GM21723 (cell line): ENCODE measurements around the gene CABLES1.
"Not testable (repeated sequence)": the region's sequence is repeated elsewhere in the genome, so short reads cannot be mapped to it uniquely, and the experiment has no call there.

Source experiments
- ATAC-seq: cut with Tn5 transposase; IDR thresholded peaks from one replicate; pipeline ENCODE4 v1.9.1; 2021; ENCODE audit warnings: mild to moderate bottlenecking, moderate library complexity; ENCODE audit not compliant: unreplicated experiment

Gene CABLES1

DNA sequence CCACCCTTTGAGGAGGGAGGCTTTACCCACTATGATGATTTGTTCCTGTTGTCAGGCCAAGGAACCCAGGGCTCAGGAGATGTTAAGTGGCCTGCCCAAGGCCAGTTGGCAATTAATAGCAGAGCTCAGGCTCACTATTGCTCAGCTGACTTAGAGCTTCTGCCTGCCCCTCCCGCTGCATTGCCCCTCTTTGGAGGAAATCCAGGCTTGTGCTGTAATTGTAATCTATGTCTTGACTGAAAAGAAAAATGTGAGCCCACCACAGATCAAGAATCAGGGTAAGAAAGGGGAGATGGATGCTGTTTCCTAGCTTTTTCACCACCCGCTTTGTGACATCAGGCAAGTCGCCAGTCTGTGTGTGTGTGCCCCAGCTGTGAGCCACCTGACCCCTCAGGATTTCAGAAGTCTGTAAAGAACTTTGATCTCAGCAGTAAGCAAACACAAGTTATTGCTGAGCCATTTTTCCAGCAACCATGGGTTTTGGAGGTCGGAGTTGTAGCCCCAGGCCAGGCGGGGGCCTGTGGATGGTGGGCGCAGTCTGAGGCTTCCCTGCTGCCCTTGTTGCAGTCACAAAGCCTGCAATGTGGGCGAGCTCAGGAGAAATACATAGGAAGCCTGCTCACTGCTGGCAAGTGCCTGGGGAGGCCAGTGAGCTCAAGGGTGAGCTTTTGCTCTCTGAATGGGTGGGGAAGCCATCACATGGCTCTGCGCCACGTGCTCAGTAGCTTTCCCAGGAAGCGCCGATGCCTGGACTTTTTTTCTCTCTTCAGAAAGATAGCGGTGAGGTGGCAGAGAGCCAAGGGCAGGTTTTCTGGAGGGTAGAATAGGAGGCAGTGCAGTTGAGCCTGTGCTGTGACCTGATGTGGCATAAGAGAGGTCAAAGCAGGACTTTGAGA lies 6.1 kb downstream of the CABLES1 start:
- no peak for ATAC-seq

- no peak for ATAC-seq
These were observed 7.1 kb downstream of the CABLES1 start for GRCh38 chr18:23142251-23142929.

DNA sequence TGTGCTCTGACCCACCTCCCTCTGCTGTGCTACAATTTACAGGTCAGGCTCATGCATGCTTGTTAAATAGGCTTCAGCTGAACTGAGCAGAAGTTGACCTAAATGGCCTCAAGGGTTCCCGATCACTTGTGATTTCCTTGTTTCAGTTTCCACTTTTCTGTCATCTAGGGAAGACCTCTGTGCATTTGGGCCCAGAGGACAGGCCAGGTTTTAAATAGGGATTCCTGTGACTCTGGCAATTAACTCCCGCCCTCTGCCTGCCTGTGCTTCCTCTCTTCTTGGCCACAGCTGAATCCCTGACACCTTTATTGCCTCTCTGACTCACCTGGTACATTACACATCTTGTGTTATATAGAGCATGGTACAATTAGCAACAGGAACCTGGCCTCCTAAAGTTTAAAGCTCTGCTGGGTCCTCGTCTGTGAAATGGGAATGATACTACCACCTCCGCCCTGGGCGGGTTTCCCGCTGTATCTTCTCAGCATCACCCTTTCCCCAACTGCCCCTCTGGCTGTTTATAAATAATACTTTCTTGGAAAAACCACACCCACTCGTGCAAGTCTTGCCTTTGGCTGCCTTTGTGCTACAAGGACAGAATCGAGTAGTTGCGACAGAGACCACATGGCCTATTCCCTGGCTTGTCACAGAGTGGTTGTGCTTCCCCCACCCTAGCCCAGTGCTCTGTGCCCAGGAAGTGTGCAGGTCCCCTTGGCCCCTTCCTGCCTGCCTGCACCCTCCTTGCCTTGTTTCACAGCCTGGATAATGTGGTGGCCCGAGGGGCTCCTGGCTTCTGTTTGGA lies 7.9 kb downstream of the CABLES1 start:
- ATAC-seq = no peak

DNA sequence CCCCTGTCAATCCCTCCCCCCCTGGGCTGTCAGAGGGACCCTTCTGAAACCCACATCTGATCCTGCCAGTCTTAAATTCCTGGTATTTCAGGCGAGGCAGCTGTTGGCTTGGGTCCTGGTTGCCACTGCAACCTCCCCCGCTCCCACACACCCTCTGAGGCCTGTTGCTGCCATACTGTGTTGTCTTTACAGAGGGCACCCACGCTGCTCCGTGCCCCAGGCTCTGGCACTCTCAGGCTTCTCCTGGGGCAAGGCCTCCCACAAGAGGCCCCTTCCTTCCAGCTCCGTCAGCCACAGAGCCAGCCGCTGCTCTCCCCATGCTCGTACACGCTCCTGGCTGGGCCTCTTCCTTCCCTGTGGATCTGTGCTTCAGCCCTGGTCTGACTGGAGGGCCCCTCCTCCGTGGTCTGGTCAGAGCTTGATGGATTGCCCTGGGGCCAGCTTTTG lies 8.6 kb downstream of the CABLES1 start:
- ATAC-seq = no peak

GRCh38 chr18:23144640-23145039 lies 9.4 kb downstream of the CABLES1 start:
- no peak for ATAC-seq

GRCh38 chr18:23145621-23146020 lies 10.3 kb downstream of the CABLES1 start:
- no peak for ATAC-seq

DNA sequence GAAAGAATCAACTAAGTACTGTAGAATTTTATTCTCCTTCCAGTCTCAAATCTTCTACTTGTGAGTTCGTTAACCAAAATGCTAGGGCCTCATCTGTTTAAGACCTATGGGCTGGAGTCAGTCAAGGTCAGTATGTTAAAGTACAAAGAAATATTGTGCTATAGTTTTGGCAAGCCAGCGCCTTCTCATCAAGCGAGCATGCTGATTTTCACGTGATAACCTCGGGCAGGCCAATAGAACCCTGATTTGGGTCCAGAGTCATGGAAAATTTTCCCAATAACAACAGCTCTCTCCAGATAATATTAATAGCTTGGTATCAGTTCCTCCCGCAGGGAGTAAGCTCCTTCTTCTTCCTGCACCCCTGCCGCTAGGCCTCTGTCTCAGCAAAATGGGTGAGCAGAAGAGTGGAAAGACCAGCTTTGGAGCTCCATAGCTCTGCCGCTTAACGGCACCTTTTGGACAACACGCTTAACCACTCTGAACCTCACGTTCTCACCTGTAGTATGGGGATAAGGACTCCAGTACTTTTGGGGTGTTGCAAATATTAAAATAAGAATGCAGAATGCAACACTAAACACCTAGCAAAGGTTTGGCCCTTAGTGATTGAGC lies 11.7 kb downstream of the CABLES1 start:
- ATAC-seq = no peak

- ATAC-seq = no peak
These were observed 13.1 kb downstream of the CABLES1 start for GRCh38 chr18:23148382-23148781.

- no peak for ATAC-seq
These were observed 14.3 kb downstream of the CABLES1 start for GRCh38 chr18:23149570-23149969.

- no peak for ATAC-seq
These were observed 16.3 kb downstream of the CABLES1 start for GRCh38 chr18:23151414-23152099.

DNA sequence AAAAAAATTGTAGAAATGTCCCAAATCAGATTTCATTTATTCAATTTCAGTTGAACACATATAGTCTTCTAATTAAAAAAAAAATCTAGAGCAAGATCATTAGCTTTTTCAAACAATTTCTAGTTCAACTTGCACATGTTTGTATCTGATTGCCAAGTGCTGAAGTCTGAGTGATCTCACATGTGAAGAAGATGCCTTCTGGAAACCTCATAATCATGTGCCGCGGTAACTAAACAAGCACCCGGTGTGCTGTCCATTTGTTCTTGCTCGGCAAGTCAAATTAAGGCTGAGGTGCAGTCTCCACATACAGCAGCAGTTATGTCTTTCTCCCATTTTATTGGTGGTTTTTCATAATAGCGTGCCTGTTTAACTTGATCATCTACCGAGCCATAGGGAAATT lies 18.7 kb downstream of the CABLES1 start:
- ATAC-seq = no peak

GRCh38 chr18:23154823-23155500 lies 19.7 kb downstream of the CABLES1 start:
- no peak for ATAC-seq

DNA sequence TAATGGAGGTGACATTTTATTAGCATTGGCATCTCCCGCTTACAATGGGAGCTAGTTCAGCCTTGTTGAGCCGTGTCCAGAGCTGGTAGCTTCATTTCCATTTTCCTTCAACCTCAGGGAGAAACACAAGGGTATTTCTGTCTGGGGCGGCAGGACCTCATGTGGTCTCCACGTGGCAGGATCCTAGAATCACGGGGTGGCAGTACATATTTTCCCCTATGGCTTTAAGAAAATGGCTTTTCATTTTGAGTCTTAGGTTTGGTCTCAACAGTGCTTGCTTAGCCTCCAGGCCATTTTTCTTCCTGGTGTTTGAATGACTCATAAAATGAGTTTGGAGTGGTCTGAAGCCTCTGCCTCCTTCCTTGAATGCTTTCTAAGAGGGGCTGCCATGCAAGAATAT lies 20.3 kb downstream of the CABLES1 start:
- ATAC-seq = no peak

GRCh38 chr18:23156134-23156533 lies 20.8 kb downstream of the CABLES1 start:
- ATAC-seq = no peak

DNA sequence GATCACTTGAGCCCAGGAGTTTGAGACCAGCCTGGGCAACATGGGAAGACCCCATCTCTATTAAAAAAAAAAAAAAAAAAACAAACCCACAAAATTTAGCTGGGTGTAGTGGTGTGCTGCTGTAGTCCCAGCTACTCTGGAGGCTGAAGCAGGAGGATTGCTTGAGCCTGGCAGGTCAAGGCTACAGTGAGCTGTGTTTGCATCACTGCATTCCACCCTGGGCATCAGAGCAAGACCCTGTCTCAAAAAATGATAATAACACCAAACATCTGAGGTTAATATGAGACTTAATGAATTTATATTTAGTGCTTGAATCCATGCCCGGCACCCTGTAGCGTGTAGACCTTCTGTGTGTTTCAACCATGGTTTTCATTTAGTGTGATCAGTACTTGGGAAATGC lies 22.8 kb downstream of the CABLES1 start:
- no peak for ATAC-seq

- ATAC-seq = not testable (repeated sequence)
These were observed 23.6 kb downstream of the CABLES1 start for GRCh38 chr18:23158884-23159283.

DNA sequence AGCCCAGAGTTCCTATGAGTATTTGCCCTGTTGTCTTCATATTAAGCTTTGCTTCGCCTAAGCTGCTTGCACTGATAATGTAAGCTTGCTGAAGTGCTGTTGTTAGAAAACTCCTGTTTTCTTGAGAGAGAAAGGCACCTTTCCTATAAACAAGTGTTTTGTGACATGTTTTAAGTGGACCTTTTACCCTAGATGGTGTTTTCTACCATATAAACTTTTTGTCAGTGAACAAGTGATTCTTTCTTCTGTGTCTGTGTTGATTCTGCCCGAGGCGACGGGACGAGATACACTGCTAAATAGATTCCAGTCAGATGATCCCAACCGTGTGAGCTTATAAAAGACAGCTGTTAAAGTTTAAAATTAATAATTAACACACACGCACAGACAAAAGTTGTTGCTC lies 24.1 kb downstream of the CABLES1 start:
- ATAC-seq = no peak

GRCh38 chr18:23162473-23162872 lies 27.2 kb downstream of the CABLES1 start:
- no peak for ATAC-seq

DNA sequence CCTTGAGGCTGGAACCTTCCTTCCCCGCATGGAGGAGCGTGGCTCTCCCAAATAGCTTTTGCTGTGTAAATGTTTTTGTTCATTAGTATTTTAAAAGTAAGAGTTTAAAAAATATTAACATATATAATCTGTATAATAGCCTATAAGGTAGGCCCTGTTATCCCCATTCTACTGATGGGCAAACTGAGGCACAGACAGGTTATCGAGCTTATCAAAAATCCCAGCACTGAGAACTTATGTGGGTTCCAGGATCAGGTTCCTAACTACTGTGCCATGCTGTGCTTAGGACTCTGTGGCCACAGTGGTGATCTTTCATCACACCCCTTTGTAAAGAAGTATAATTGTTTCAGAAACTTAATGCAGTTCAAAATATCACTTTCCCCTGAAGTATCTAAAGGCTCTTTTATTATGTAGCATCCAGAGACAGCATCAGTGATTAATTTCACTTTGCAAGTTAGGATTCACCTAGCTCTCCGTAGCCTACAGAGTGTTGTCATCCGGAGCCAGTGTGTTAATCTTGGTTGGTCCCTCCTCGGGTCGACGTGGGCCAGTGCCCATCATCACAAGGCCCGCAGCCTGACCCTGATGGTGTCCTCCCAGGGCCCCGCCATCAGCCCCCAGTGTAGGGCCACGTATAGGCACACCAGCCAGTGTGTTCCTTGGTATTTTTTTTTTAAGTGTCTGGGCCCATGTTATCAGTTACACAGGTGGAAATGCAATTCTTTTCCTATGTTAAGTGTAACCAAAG lies 28.7 kb downstream of the CABLES1 start:
- no peak for ATAC-seq
